Loucy (cell line): ENCODE results near the gene OS9.

Experiments
- H2AFZ ChIP-seq: fragments of 200-600 bp; sonication (generic); 2 replicates; pipeline ENCODE4 v1.6.0; 2016; ENCODE audit warnings: antibody characterized with exemption, mild to moderate bottlenecking, low read length, moderate library complexity
- H3F3A ChIP-seq: fragments of 200-600 bp; 2 replicates; pipeline ENCODE4 v1.6.0; 2016; ENCODE audit warnings: antibody characterized with exemption, low read depth, mild to moderate bottlenecking
- H3K27me3 ChIP-seq: fragments of 200-600 bp; sonication (generic); 2 replicates; pipeline ENCODE4 v1.6.1; 2014; ENCODE audit warnings: low read length, mild to moderate bottlenecking; ENCODE audit not compliant: insufficient read depth, poor library complexity, severe bottlenecking
- H3K36me3 ChIP-seq: fragments of 200-600 bp; sonication (generic); 2 replicates; pipeline ENCODE4 v1.6.1; 2016; ENCODE audit warnings: low read length; ENCODE audit not compliant: insufficient read depth
- H3K4me1 ChIP-seq: fragments of 200-600 bp; sonication (generic); 2 replicates; pipeline ENCODE4 v1.5.1; 2014; ENCODE audit warnings: low read length, mild to moderate bottlenecking; ENCODE audit not compliant: insufficient read depth, poor library complexity, severe bottlenecking
- H3K4me2 ChIP-seq: fragments of 200-600 bp; sonication (generic); 2 replicates; pipeline ENCODE4 v1.6.0; 2014; ENCODE audit warnings: antibody characterized with exemption, low read length, low read depth, mild to moderate bottlenecking; ENCODE audit not compliant: poor library complexity, severe bottlenecking
- H3K4me3 ChIP-seq: fragments of 200-600 bp; sonication (generic); 2 replicates; pipeline ENCODE4 v1.5.1; 2014; ENCODE audit warnings: low read length, mild to moderate bottlenecking, mixed read lengths; ENCODE audit not compliant: poor library complexity, severe bottlenecking
- H3K79me2 ChIP-seq: fragments of 200-600 bp; sonication (generic); 2 replicates; pipeline ENCODE4 v1.6.1; 2014; ENCODE audit warnings: low read length; ENCODE audit not compliant: insufficient read depth
- H3K9ac ChIP-seq: fragments of 200-600 bp; sonication (generic); 2 replicates; pipeline ENCODE4 v1.6.0; 2014; ENCODE audit warnings: mild to moderate bottlenecking, low read depth, low read length, moderate library complexity; ENCODE audit not compliant: poor library complexity, severe bottlenecking
- H3K9me2 ChIP-seq: fragments of 200-600 bp; sonication (generic); replicated peaks from 2 replicates; pipeline ENCODE4 v1.6.1; 2016; ENCODE audit warnings: low read depth, low read length, mixed read lengths
- H3K9me3 ChIP-seq: fragments of 200-600 bp; sonication (generic); 2 replicates; pipeline ENCODE4 v1.6.1; 2014; ENCODE audit warnings: mild to moderate bottlenecking, antibody characterized with exemption, low read length, low read depth; ENCODE audit not compliant: insufficient read depth
- H4K20me1 ChIP-seq: fragments of 200-600 bp; sonication (generic); 2 replicates; pipeline ENCODE4 v1.6.0; 2014; ENCODE audit warnings: antibody characterized with exemption, low read length, mild to moderate bottlenecking; ENCODE audit not compliant: insufficient read depth, poor library complexity, severe bottlenecking
- CTCF ChIP-seq: fragments of 200-600 bp; sonication (generic); conservative IDR thresholded peaks from 2 replicates; pipeline ENCODE4 v1.5.1; 2014; ENCODE audit warnings: mild to moderate bottlenecking, antibody characterized with exemption, low read length
- EZH2phosphoT487 ChIP-seq: fragments of 200-600 bp; IDR thresholded peaks from 2 replicates; pipeline ENCODE4 v1.6.1; 2018; ENCODE audit warnings: antibody characterized with exemption, mild to moderate bottlenecking, moderate library complexity, borderline replicate concordance

OS9 gene

GRCh38 chr12:57744777-57745484 lies 51.0 kb downstream of the OS9 start, which contains the start of gene TSPAN31:
TSPAN31 (plus strand) TSS chr12:57745039; CDS start chr12:57745155, 116 bp downstream.
- Histone ChIP-seq H4K20me1 (peaks cover 18% of the 10 kb centered on the region), H3K4me2 (peak within 1 kb of the TSS; percentile 72), H3K79me2 (peaks cover 38% of the 10 kb centered on the region), H3K9ac (peak within 1 kb of the TSS; percentile 69), H3K4me3 (peak within 1 kb of the TSS; percentile 77), H3K36me3 (peaks cover 27% of the 10 kb centered on the region), H2AFZ (no peak within 1 kb of the TSS), H3K9me3 (no peaks in the 10 kb centered on the region), H3K4me1 (peaks cover 20% of the 10 kb centered on the region), H3F3A (no peaks in the 10 kb centered on the region; the same call in 1 of the 2 replicates), H3K27me3 (no peaks in the 10 kb centered on the region), H3K9me2 (no peaks in the 10 kb centered on the region)
- TF ChIP-seq EZH2phosphoT487 (no peak), CTCF (no peak)

GRCh38 chr12:57745485-57745881 lies 51.6 kb downstream of the OS9 start:
- no peaks in the 10 kb centered on the region for H3K9me3 ChIP-seq
- H3K4me1 ChIP-seq: peaks cover 19% of the 10 kb centered on the region
- peaks cover 27% of the 10 kb centered on the region for H3K36me3 ChIP-seq
- peak overlapping the region; percentile 69 for H3K9ac ChIP-seq
- TF ChIP-seq EZH2phosphoT487: no peak
- TF ChIP-seq CTCF: no peak
- no peaks in the 10 kb centered on the region for H3K9me2 ChIP-seq
- peak overlapping the region; percentile 72 for H3K4me2 ChIP-seq
- no peaks in the 10 kb centered on the region for H3K27me3 ChIP-seq
- peaks cover 17% of the 10 kb centered on the region for H4K20me1 ChIP-seq
- peak overlapping the region; percentile 77 for H3K4me3 ChIP-seq
- H2AFZ ChIP-seq: no peak overlapping the region
- H3K79me2 ChIP-seq: peaks cover 37% of the 10 kb centered on the region
- no peaks in the 10 kb centered on the region; the same call in 1 of the 2 replicates for H3F3A ChIP-seq

GRCh38 chr12:57746025-57746424 lies 52.1 kb downstream of the OS9 start:
- TF ChIP-seq CTCF (no peak), EZH2phosphoT487 (no peak)
- Histone ChIP-seq H3K4me3 (no peak overlapping the region), H3K9ac (no peak overlapping the region), H3K9me2 (no peaks in the 10 kb centered on the region), H3K27me3 (no peaks in the 10 kb centered on the region), H4K20me1 (peaks cover 17% of the 10 kb centered on the region), H3K9me3 (no peaks in the 10 kb centered on the region), H3F3A (no peaks in the 10 kb centered on the region; the same call in 1 of the 2 replicates), H3K4me1 (peaks cover 20% of the 10 kb centered on the region), H3K36me3 (peaks cover 27% of the 10 kb centered on the region), H2AFZ (no peak overlapping the region), H3K79me2 (peaks cover 37% of the 10 kb centered on the region), H3K4me2 (peak overlapping the region; percentile 72)
